ENCODE results near the gene PPFIBP1.

The PPFIBP1 gene

DNA sequence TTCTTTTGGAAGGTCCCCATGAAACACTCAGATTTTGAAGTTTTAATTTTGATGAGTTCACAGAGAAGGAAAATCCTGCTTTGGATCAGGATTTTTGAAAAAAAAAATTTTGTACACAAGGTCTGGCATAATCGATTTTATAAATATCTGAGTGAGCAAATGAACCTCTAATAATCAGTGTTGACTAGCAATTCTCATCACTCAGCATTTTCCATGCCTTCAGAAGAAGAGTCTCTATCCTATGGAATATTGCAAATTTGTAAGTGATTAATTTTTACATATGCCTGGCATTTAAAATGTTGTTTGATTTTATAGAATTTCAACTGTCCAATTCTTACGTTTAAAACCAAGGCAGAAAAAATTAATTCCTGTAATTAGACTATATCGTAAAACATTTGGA, 141.7 kb downstream of the PPFIBP1 start:
- no peak for DNase-seq (ENCODE audit: low spot score)

DNA sequence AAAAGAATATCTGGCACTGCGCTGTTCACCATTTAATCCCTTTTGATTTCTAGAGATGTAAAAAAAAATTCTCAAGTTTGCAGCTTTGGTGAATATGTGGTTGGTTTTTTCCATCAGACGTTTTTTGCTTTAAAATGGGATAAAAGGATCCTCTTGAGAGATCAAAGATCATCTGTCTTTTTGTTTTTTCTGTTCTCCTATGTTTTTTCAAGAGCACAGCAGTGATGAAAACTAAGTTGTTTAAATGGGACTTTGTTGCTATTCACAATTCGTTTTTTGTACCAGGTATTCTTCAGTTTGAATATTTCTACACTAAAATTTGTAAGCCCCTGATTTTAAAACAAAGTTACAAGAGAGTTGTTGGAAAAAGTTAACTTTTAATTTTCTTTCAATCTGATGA, 142.5 kb downstream of the PPFIBP1 start:
- DNase-seq (ENCODE audit: low spot score), result no peak

DNA sequence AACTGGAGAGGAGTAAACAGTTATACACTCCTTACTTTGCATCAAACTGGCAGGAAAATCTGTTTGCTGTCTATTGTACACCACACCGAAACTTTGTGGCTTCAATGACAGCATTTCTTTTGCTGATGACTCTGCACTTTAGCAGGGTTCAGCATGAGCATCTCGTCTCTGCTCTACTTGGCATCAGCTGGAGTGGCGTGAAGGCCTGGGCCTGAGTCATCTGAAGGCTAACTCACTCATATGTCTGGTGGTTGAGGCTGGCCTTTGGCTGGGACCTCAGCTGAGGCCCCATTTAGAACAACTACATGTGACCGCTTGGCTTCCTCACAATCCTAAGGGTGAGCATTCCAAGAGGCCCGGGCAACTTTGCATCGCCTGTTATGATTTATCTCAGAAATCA, 143.5 kb downstream of the PPFIBP1 start:
- DNase-seq (ENCODE audit: low spot score), result no peak

DNA sequence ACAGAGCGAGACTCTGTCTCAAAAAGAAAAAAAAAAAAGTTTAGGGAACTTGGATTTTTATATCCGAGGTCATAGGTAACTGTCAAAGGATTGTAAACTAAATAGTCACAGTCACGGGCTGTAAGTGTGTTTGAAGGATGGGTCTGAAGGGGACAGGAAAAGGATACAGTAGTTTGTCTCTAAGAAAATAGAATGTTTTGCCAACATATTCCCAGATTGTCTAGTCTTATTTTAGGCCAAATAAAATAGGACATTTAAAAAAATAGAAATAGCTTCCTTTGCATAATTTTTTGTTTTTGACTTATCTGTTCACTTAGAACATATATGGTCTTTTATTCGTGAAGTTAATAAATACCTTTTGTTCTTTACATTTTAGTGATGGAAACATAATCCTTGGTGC, 148.0 kb downstream of the PPFIBP1 start:
- no peak for DNase-seq (ENCODE audit: low spot score)

DNA sequence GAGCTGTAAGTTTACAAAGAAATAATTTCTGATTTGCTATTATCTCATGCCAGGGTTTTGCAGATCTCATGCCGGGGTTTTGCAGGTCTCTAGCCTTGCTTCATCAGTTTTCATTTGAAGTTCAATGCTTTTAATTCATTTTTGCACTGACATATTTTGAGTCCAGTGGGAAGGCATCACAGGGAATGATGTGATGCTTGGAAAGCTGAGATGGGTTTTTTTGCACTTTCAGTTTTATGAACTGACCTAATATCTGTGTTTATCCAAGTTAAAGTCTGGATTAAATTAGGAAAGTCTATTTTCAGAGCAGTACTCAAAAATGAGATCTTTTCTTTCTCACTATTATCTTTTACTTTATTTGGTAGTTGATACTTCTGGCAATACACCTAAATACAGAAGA, 148.6 kb downstream of the PPFIBP1 start:
- no peak for DNase-seq (ENCODE audit: low spot score)

DNA sequence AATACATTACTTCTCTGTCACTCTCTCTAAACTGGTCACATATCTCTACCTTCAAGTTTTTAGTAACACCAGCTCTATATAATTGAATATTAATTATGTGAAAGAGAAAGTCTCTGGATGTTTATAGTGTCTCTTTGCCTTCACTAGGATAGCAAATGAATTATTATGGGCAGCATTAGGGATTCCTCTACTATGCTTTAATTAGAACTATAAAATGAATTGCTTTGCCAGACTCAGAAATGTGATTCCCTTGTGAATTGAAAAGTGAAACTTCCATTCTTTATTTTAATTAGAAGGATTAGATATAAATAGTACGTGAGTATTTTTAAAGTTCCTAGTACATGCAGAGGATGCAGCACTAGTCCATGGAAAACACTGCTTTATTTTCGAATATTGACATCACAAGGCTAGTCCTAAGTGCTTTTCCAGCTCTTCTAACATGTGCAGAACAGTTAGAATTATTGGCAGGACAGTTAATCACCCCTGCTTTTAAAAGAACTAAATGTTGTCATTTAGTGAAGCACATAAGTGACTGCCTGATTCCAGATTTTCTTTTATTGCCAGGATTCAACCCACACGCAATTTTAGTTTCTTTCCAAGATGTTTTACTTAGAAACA, 149.2 kb downstream of the PPFIBP1 start:
- DNase-seq (ENCODE audit: low spot score), result no peak

DNA sequence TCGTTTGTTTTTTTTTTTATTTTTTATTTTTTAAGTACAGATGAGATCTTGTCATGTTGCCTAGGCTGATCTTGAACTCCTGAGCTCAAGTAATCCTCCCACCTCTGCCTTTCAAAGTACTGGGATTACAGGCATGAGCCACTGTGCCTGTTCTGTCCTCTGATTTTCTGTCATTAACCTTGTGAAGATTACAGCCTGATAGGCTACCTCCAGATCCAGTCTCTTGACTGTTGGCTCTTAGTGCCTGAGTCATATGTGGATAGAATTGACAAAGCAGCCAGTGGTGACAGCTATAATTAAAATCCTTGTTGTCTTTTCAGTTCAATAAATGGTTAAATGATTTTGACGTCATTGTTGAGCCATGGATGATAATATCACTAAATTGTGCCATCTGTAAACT, 151.0 kb downstream of the PPFIBP1 start:
- DNase-seq (ENCODE audit: low spot score), result no peak

DNA sequence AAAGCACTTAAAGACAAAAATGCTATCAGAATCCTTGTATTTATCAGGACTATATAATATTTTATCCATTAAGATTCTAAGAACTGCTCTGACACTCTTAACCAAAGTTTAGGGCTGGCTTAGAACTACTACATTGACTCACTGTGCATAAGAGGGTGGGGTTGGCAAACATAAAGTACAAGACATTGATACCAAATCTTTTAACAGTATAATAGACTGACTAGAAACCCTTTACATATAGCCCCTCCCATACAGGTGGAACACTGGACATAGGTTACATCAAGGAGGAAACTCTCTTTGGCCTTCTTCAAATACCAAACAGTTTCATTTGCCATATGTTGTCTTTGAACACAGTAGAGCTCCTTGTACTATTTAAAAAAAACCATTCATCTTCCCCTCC, 156.6 kb downstream of the PPFIBP1 start:
- DNase-seq (ENCODE audit: low spot score), result no peak

DNA sequence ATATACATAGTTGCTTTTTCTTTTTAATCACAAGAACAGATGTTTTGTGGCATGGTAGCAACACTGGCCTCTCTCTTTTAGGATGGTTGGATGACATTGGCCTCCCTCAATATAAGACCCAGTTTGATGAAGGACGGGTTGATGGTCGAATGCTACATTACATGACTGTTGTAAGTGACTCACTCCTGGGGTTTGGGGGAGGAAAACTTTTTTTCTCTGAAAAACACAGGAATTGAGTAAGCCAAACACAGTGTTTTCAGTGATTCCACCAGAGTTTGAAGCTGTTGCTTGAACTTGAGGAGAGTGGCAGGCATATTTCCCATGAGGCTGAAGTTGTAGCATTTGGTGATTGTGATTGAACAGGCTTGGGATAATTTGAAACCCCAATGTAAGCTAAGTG, 158.5 kb downstream of the PPFIBP1 start:
- no peak for DNase-seq (ENCODE audit: low spot score)

DNA sequence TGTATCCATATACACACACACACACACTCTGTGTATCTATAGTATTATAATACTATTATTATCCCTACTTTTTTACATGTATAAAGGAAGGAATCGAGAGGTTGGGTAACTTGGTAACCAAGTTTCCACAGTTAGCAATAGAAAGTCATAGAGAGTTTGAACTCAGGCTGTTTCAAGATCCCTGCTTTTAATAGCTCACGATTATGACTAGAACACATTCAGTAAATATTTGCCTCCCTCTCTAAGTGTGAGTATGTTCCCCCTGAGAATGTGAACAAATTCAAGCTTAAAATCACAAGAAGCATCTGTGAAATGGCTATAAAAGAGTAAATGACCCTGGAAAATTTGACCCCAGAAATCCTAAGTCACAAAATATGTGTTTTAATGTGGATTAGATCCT, 161.3 kb downstream of the PPFIBP1 start:
- no peak for DNase-seq (ENCODE audit: low spot score)

DNA sequence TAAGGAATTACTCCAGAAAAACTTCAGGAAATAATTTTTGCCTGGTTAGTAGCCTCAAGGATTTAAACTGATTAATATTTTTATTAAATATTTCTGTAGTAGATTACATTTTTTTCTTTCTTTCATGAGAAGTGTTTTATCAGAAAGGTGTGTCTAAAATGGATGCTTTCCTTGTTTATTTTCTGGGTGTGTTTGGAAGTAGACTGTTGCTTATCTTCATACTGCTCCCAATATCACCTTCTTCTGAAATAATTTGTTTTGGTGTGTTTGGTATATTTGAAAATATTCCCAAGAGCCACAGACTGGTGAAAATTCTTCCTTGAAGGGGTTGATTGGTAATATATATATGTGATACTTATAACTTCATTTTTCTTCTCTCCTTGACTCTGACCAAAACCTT, 162.1 kb downstream of the PPFIBP1 start:
- no peak for DNase-seq (ENCODE audit: low spot score)

DNA sequence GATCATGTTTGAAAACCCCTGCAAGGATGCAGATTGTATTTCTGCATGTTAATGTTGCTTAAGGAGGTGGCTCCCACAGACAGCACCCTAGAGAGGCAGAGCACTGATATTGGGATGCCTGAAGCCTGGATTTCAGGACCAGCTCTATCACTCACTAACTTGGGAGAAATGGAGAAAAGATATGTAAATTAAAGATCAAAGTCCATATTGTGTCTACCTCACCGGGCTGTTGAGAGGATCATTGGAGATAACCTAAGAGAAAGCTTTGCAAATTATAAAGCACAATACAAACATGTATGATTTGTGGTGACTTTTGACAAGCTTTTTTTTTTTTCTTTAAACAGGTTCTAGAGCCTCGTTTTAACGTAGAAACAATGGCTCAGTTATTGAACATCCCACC, 164.7 kb downstream of the PPFIBP1 start:
- no peak for DNase-seq (ENCODE audit: low spot score)

DNA sequence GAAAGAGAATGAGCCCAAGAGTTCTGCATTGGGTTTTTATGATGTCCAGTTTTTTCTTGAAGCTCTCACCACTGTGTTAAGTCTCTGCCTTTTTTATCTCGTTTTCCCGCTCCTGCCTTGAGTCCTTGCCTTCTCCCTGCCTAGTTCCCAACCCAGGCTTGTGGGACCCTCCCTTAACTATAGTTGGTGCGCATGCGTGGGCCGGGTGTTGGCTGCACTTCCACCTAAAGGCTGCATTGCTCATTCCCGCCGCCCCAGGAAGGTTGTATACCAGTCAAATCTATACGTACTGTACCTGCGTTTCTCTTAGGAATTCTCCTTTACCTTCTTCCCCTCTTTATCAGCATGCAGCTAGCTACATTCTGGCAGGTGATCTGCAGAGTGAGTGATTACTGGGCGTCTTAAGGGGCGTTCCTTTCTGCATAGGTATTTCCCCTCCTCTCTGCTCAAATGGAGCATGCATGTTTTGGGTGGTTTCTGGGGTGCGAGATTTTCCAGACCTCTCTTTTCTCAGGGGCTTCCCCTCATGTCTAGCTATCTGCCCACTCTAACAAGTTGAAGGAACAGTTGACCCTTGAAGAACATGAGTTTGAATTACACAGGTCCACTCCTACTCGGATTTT, 165.7 kb downstream of the PPFIBP1 start:
- no peak for DNase-seq (ENCODE audit: low spot score)

DNA sequence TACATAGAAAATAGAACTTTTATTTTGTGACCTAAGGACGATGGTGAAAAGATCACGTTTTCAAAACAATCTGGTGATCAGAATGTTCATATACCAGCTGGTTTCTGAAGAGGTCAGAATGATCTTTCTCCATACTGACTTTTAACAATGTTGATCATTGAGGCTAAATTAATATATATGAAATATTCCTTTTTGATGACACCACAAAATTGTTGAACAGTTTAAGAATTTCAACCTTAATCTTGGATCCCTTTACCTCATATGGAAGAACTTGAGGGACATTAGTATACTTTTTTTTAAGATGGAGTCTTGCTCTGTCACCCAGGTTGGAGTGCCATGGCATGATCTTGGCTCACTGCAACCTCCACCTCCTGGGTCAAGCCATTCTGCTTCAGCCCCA, 169.4 kb downstream of the PPFIBP1 start:
- DNase-seq (ENCODE audit: low spot score), result no peak

DNA sequence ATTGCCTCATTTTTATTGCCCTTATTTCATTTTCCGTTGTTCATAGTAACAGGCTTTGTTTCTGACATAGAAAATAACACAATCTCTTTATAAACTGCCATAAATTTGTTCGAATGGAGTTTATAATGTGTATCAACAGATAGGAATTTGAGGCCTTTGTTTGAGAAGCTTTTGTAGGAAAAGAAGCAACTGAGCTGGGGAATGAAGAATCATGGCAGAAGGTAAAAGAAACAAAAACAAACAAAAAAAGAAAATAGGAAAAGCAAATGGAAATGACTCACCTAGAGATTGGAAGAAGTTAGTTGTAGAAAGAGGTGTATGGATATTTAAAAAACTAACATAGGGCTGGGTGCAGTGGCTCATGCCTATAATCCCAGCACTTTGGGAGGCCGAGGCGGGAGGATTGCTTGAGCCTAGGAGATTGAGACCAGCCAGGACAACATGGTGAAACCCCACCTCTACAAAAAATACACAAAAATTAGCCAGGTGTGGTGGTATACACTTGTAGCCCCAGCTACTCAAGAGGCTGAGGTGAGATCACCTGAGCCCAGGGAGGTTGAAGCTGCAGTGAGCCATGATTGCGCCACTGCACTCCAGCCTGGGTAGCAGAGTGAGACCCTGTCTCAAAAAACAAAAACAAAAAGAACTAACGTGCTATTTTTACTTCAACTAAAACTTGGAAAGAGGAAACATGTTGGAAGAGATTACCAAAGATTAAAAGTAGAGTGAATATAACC, 171.7 kb downstream of the PPFIBP1 start:
- DNase-seq (ENCODE audit: low spot score), result no peak

DNA sequence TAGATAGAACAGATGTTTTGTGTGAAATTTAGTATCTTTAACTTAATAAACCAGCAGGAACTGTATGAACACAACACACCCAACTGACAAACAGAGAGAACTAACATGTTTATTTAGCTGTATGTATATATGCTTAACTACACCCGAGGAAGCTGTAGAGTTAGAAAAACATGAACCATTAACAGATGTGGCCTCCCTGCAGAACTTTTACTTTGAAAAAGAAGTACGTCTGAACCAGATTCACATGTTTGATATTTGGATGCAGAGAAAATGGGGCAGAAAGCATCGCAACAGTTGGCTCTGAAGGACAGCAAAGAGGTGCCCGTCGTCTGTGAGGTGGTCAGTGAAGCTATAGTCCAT, 172.3 kb downstream of the PPFIBP1 start, which contains the start of gene REP15:
REP15 (plus strand) TSS at position 155 of the 360 bp plus-strand sequence; CDS start at position 271, 116 bp downstream.
- DNase-seq (ENCODE audit: low spot score), result no peak

DNA sequence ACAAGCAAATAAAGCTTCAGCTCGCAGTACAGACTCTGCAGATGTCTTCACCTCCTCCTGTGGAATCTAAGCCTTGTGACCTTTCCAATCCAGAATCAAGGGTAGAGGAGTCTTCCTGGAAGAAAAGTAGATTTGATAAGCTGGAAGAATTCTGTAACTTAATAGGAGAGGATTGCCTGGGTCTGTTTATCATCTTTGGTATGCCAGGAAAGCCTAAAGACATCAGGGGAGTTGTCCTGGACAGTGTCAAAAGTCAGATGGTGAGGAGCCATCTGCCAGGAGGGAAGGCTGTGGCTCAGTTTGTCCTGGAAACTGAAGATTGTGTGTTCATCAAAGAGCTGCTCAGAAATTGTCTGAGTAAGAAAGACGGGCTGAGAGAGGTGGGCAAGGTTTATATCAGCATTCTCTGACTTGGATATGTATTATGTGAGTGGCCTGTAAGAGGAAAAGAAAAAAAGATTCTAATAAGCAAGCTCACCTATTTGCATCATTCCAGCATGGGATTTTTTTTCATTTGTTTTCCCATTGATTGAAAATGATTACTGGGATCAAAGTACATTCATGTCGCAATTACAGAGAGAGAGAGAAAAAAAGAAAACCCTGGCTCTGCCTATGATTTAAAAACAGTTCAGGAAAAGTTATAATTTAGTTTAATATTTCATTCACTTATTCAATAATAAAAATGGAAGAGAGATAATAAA, 173.0 kb downstream of the PPFIBP1 start:
- DNase-seq (ENCODE audit: low spot score), result no peak

DNA sequence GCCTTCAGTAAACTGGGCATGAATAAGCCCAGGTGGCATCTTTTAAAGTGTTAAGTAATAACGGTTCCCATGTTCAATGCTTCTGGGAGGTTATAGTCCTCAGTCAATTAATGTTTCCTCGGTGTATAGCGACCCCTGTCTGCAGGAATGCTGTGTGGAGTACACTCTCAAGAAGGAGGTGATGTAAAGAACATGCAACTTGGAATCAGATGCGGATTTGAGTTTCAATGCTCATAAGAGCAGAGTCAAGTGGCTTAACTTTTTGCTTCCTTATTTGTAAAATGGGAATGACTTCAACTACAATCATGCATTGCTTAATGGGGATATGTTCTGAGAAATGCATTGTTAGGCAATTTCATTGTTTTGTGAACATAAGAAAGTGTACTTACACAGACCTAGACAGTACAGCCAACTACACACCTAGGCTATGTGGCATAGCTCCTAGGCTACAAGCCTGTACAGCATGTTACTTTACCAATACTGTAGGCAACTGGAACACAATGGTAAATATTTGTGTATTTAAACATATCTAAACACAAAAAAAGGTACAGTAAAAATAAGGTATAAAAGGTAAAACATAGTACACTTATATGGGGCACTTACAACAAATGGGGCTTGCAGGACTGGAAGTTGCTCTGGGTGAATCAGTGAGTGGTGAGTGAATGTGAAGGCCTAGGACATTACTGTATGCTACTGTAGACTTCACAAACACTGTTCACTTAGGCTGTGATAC, 179.9 kb downstream of the PPFIBP1 start:
- peak; percentile 77 for DNase-seq (ENCODE audit: low spot score)

DNA sequence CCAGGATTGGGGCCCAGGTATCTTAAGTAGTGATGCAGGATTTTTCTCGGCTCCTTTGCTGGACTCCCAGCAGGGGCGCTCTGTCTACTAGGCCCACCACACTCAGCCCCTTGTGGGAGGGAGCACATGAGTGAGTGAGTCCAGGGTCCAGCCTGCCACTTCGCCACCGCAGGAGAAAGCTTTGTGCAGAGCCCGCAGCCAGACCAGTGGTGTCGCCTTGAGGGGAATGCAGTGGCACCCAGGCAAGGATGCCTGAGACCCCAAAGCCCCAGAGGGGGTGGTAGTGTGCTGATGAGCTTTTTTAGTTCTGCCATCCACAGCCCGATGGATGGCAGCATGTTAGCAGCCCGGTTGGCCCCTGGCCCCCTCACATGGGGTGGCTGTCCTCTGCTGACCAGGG, 181.3 kb downstream of the PPFIBP1 start:
- no peak for DNase-seq (ENCODE audit: low spot score)

DNA sequence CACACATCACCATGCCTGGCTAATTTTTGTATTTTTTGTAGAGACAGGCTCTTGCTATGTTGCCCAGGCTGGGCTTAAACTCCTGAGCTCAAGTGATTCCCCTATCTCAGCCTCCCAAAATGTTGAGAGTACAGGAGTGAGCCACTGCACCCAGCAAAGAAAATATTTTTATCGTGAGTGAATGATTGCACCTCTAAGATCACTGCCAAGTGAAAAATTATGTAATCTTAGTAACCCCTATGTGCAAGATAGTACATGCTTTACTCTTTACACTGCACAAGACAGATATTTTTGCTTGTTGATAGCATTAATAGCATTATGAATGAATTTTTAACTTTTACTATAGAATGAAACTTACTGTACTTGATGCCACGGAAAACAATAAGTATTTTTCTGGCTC, 183.2 kb downstream of the PPFIBP1 start:
- DNase-seq (ENCODE audit: low spot score), result no peak

DNA sequence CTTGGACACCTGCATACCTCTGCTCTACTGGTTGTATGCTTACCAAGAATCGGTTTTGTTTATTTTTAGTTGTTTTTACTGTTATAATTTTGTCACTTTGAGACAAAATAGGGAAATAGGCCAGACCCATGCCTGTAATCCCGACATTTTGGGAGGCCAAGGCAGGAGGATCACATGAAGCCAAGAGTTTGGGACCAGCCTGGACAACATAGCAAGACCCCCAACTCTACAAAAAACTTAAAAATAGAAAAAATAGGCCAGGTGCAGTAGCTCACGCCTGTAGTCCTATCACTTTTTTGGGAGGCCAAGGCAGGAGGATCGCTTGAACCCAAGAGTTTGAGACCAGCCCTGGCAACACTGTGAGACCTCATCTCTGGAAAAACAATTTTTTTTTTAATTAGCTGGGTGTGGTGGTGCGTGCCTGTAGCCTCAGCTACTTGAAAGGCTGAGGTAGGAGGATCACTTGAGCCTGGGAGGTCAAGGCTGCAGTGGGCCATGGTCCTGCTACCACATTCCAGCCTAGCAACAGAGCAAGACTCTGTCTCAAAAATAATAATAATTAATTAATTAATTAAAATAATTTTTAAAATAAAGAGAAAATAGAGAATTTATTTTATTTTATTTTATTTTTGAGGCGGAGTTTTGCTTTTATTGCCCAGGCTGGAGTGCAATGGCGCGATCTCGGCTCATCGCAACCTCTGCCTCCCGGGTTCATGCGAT, 185.4 kb downstream of the PPFIBP1 start:
- DNase-seq (ENCODE audit: low spot score), result no peak
